ENCODE measurements around the gene VAV2.

GRCh38 chr9:133830711-133831110 lies 161.4 kb downstream of the VAV2 start:
- TF ChIP-seq PBX3 (IDR thresholded peaks at IDR 0.05) (no peak), EP300 (IDR thresholded peaks at IDR 0.05) (no peak), CTCF (IDR thresholded peaks at IDR 0.05) (no peak), POLR2A (IDR thresholded peaks at IDR 0.05; ENCODE audit: low read length) (no peak), TP53 (CRISPR knock-in tag; IDR thresholded peaks at IDR 0.05) (no peak), RARB (CRISPR knock-in tag; IDR thresholded peaks at IDR 0.05) (no peak), PHF8 (IDR thresholded peaks at IDR 0.05; ENCODE audit: borderline replicate concordance, low read depth) (no peak)

Measured in A549 (cell line).